Left kidney (tissue), 2 donors: Measurements from ENCODE around the gene OSBPL3. TPM values are rescaled to one million over a fixed set of nuclear protein-coding genes. Genes with fewer than 3 reads are reported as not detected.

Experiments used
- DNase-seq: peaks from one replicate; pipeline ENCODE4 v3.0.0-alpha.2; 2013
- polyA plus RNA-seq: library from polyadenylated mRNA; unstranded; fragments of 120-200 nt; gene quantifications from one replicate; pipeline ENCODE4 v1.2.1, GENCODE V29; 2013; ENCODE audit not compliant: insufficient read length

Gene OSBPL3
- polyA plus RNA-seq, 1 donor = 27.6 TPM

GRCh38 chr7:24899161-24899560 is 80.8 kb downstream of the OSBPL3 start:
- DNase-seq = no peak

- no peak for DNase-seq
Observed at GRCh38 chr7:24898691-24899090, 81.3 kb downstream of the OSBPL3 start.

- DNase-seq = no peak
Observed at GRCh38 chr7:24896031-24896501, 83.9 kb downstream of the OSBPL3 start.

DNA sequence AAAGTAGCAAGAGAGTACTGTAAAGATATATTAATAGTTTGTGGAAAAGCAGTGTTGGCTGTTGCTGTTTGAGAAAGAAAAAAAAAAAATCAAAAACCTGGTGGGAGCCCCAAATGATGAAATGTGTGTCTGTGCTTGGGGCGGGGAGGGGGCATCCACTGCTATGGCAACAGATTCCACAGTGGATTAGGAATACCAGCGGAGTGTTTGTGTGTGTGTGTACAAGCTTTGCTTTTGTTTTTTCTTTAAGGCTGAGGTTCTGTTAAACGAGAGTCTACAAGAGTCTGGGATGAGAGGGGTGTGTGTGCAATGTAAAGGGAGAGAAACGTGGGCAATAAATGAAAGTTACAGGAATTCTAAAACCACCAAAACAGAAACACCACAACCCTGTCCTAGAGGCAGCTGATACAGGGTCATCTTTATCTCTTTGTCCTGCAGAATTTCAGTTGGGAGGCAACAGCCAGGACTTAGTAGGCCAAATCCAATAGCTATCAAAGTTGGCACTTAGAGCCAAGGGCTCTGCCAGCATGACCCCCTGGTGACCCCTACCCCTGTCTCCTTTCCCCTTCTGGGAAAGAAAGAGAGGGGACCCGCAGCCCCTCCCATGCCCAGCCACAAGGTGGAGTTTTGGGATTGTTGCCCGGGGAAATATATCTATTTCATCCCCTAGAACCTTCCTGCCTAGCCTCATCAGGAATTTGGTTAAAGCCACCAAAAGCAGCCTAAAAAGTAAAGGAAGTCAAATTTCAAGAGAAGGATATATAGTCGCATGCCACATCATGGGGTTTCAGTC is 85.4 kb downstream of the OSBPL3 start:
- no peak for DNase-seq

- peak; percentile 15 for DNase-seq
Observed at GRCh38 chr7:24891311-24891735, 88.7 kb downstream of the OSBPL3 start.

- no peak for DNase-seq
Observed at GRCh38 chr7:24889611-24890010, 90.4 kb downstream of the OSBPL3 start.

DNA sequence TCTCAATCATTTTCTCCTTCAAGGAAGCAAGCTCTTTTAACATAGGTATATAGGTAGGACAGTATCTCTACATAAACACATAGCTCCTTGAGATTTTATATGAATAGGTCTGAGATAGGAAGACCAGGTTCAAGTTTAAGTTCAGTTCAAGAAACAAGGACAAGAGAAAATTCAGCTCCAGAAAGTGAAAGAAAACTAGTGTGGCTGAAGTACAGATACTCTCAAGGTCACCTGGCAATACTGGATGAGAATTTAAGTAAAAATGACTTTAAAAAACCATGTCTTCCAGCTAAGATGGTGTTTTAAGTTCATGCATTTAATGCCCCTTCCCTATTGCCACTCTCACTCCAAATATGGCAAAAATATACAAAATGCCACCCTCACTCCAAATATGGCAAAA is 91.3 kb downstream of the OSBPL3 start:
- no peak for DNase-seq

DNA sequence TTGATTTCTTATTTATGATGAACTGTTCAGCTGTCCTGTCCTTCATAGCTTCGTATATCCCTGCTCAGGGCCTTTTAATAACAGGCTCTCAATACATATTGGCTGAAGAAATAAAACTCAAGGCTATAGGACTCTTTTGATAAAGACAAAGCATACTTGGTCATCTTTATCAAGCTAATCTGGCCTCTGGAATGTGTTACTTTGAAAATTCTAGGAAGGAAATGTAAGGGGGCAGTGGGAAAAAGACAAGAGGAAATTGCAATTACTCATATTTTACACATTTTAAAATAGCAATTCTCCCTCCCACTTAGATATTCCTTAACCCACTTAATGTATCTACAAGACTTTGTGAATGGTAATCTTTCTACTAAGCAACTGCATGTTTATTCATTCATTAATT is 94.3 kb downstream of the OSBPL3 start:
- DNase-seq = no peak

- DNase-seq = no peak
Observed at GRCh38 chr7:24885305-24885704, 94.7 kb downstream of the OSBPL3 start.

DNA sequence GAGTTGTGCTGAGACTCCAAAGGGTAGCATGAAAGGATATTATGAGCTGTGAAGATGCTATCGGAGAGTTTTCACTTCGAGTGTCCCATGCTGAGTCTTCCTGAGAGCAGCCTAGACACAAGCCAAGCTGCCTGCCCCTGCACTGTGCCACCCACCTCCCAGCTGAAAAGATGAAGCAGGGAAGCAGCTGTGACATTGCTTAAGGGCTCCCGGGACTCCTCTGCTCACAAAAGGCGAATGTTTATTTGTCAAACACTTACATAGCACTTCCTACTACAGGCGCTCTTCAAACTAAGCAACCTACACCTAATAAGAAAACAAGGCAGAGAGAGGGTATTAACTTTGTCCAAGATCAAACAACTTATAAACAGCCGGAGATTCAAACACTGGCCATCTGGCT is 95.6 kb downstream of the OSBPL3 start:
- no peak for DNase-seq

- no peak for DNase-seq
Observed at GRCh38 chr7:24883622-24884013, 96.4 kb downstream of the OSBPL3 start.

DNA sequence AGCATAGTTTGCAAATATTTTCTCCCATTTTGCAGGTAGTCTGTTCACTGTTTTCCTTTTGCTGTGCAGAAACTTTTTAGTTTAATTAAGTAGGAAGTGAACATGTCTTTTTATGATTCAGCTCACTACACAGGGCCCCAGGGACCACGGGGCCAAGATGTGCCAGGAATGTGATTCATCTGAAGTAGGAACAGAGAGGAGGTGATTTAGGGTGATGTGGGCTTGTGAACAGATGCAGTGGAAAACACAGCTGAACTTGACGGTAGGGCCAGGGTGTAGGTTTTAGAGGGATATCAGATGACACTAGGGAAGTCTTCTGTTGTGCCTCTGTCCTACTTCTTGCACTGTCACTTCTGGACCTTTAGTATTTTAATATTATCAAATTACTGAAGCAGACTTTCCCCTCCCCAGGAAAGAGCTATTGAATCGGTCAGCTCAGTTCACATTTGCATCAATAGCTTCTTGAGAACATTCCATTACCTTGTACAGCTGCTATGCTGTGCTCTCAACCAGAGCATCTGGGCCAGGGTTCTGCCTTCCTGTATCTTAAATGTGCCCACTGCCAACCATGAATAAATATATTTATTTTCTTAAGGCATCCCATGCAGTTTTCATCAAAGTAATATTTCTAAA is 96.9 kb downstream of the OSBPL3 start:
- DNase-seq = peak; percentile 6

DNA sequence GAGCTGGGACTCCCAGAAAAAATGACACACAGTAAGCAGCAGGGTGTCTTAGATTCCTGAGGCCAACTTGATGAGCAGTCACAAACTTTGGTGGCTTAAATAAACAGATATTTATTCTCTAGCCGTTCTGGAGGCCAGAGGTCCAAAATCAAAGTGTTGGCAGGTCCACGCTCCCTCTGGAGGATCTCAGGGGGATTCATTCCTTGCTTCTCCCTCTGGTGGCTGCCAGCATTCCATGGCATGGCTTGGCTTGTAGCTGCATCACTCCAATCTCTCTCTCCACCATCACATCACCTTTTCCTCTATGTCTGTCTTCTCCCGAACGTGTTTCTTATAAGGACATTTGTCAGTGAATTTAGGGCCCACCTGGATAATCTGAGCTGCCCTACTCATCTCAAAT is 98.4 kb downstream of the OSBPL3 start:
- no peak for DNase-seq

DNA sequence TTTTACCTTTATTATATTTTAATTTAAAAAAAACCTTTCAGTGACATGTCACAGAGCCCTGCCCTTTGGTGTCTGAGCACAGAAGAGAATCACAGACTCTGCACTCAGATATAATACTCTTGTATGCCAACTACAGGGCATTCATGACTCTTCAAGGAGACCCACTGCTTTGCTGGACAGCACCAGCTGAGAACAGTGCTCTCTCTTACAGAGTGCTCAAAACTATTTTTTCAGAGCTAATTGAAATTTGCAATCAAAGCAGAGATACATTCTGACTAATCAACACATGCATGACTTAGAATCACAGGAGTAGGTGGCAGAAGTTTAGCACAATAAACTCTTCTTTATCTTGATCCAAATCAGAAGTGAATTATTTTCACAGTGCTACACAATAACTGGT is 99.1 kb downstream of the OSBPL3 start:
- no peak for DNase-seq

DNA sequence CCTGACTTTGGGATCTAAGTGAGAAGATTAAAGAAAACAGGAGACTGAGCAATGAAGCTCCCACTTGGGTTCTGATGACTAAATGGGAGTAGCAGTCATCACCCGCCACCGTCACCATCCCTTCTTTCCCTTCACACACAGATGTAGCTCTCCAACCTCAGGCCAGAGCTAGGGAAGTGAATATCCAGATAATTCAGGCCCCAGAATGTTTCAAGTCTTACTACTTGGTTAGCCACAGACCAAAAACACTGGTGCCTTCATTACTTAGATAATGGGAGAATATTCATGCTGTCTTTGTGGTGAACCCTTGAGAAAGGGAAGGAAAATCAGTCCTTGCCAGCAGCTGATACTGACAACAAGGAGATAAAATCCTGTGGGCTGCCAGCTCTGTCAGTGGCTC is 100.7 kb downstream of the OSBPL3 start:
- DNase-seq = no peak

- no peak for DNase-seq
Observed at GRCh38 chr7:24877790-24878311, 102.1 kb downstream of the OSBPL3 start.

DNA sequence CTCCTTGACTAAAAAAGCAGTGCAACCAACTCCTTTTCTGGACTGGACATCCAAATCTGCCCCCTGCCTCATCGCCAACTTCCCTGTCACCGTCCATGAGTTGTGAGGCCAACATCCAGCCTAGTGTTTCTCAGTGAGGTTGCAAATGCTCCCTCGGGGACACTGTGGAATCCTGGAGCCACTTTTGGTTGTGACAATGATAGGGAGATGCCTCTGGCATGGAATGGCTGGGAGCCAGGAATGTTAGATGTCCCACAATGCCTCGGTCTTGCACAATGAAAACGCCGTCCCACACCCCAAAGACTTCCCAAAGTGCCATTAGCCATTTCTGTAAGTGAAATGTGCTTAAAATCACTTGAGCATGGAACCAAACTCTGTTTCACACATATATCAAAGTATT is 105.2 kb downstream of the OSBPL3 start:
- no peak for DNase-seq

DNA sequence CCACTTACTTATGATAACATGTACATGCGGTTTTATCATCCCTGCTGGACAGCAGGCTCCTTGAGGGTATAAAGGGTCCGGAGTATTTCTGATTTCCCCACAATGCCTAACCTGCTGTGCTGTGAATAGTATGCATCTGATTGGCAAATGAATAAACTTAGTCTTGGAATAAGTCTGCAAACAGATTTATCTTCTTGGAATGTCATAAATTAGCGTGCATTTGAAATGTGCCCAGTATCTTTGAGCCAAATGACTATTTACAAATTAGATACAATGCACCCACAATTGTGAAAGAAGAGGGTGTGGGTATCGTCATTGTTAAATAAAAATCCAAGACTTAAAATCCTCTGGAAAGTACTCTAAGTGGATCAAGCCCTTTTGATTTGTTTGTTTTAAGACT is 106.0 kb downstream of the OSBPL3 start:
- DNase-seq = no peak

DNA sequence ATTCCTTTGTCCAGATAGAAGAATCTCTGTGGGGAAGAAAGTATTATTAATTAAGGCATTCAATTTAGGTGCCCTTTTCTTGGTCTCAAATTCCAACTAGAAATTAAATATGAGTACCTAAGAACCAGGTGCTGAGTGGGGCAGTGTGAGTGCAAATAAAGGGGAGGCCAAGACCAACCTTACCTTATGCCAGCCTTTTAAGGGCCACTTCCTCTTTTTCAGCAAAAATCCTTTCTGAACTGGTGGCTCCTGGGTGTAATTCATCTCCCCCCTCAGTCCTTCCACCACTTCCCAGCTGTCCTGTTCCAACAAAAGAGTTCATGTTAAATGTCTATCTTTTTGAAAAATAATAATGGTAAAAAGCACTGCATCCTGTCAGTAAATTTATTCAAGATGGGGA is 108.2 kb downstream of the OSBPL3 start:
- DNase-seq = no peak

GRCh38 chr7:24870766-24871165 is 109.2 kb downstream of the OSBPL3 start:
- no peak for DNase-seq

- DNase-seq = no peak
Observed at GRCh38 chr7:24869572-24869971, 110.4 kb downstream of the OSBPL3 start.

DNA sequence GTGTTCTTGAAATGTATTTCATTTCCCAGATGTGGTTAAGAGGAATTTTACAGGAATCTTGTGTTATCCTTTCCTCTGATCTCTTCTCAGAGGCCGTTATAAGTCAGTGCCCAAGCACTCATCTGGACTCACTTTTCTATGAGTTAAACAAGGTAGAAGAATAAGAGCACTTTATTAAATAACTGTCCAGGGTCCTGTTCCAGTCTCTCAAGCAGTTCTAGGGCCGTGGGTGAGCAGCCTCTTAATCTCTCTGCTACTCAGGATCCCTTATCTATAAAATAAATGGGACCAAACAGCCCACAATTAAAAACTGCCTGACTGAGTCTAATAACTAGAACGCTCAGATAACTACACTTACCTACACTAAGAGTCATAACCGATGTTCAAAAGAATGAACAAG is 111.2 kb downstream of the OSBPL3 start:
- no peak for DNase-seq

DNA sequence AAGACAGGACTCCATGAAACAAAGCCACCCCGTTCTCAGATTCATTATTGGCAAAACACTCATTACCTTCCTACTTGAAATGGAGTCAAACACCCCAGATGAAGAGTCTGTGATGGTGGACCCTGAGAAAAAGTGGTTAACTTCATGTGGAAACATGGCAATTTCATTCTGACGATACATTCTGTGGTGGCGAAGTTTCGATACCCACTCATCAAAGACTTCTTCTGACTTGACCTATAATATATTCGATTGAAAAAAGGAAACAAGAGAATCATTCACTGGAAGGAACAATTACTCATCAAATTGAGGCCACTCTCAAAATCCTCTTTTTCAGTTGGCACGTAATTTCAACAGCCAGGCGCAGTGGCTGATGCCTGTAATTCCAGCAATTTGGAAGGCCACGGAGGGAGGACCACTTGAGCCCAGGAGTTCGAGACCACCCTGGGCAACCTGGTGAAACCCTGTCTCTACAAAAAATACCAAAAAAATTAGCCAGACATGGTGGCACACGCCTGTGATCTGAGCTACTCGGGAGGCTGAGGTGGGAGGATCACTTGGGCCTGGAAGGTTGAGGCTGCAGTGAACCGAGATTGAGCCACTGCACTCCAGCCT is 113.9 kb downstream of the OSBPL3 start:
- DNase-seq = no peak
